ENCODE data around the gene RNF215.
"Not testable (repeated sequence)": the region's sequence is repeated elsewhere in the genome, so short reads cannot be mapped to it uniquely, and the experiment has no call there.

Gene RNF215

GRCh38 chr22:30420347-30421125 is 33.3 kb upstream of the RNF215 start:
- FAIRE-seq: no peak

- no peak for FAIRE-seq
Measured at GRCh38 chr22:30416837-30417236, 29.6 kb upstream of the RNF215 start.

- no peak for FAIRE-seq
Measured at GRCh38 chr22:30416403-30416802, 29.2 kb upstream of the RNF215 start.

GRCh38 chr22:30414525-30415047 is 27.4 kb upstream of the RNF215 start:
- no peak for FAIRE-seq

GRCh38 chr22:30413745-30414524 is 26.7 kb upstream of the RNF215 start:
- FAIRE-seq: no peak

- FAIRE-seq: no peak
Measured at GRCh38 chr22:30413001-30413400, 25.8 kb upstream of the RNF215 start.

GRCh38 chr22:30411780-30412179 is 24.6 kb upstream of the RNF215 start:
- no peak for FAIRE-seq

GRCh38 chr22:30408388-30409102 is 21.3 kb upstream of the RNF215 start:
- FAIRE-seq: no peak

GRCh38 chr22:30406400-30406799 is 19.2 kb upstream of the RNF215 start:
- no peak for FAIRE-seq

- no peak for FAIRE-seq
Measured at GRCh38 chr22:30405731-30406130, 18.5 kb upstream of the RNF215 start.

GRCh38 chr22:30404307-30404706 is 17.1 kb upstream of the RNF215 start:
- no peak for FAIRE-seq

- FAIRE-seq: not testable (repeated sequence)
Measured at GRCh38 chr22:30402766-30403104, 15.5 kb upstream of the RNF215 start.

GRCh38 chr22:30402028-30402765 is 15.0 kb upstream of the RNF215 start:
- FAIRE-seq: no peak

GRCh38 chr22:30401024-30401423 is 13.8 kb upstream of the RNF215 start:
- not testable (repeated sequence) for FAIRE-seq

GRCh38 chr22:30400159-30400558 is 12.9 kb upstream of the RNF215 start:
- no peak for FAIRE-seq

- no peak for FAIRE-seq
Measured at GRCh38 chr22:30399718-30400117, 12.5 kb upstream of the RNF215 start.

GRCh38 chr22:30398685-30399680 is 11.8 kb upstream of the RNF215 start:
- FAIRE-seq: no peak

- no peak for FAIRE-seq
Measured at GRCh38 chr22:30397656-30398635, 10.7 kb upstream of the RNF215 start.

- FAIRE-seq: no peak
Measured at GRCh38 chr22:30396871-30397655, 9.9 kb upstream of the RNF215 start, which contains the start of gene SEC14L2. Gene SEC14L2, plus strand, starts transcription at chr22:30397018. Its CDS starts 99 bp downstream, at chr22:30397117.

Data from islet of Langerhans (tissue), 1 donor.